ENCODE results near the gene HELB.

- TF ChIP-seq POLR2AphosphoS5 (IDR thresholded peaks at IDR 0.05; ENCODE audit: low read depth, low read length) (no peak), POLR2A (IDR thresholded peaks at IDR 0.05; ENCODE audit: low read depth, low read length) (no peak), TAF1 (IDR thresholded peaks at IDR 0.05; ENCODE audit: low read depth, low read length) (no peak), PAX5 (IDR thresholded peaks at IDR 0.05; ENCODE audit: insufficient read depth, low read length, severe bottlenecking) (no peak), SPI1 (IDR thresholded peaks at IDR 0.05; ENCODE audit: low read depth, low read length) (no peak), POU2F2 (IDR thresholded peaks at IDR 0.05; ENCODE audit: low read depth, low read length) (no peak)
Measured at GRCh38 chr12:66279123-66279712, 23.1 kb upstream of the HELB start.

Data from GM12891 (cell line).